ENCODE measurements around the gene EPB41. TPM values are rescaled to one million over a fixed set of nuclear protein-coding genes. Genes with fewer than 3 reads are reported as not detected.

EPB41 gene
- total and polyA plus RNA-seq, 7 donors: 13.2 to 35.1 (median 27.1) TPM

GRCh38 chr1:28982198-28982597 lies 67.8 kb downstream of the EPB41 start:
- Histone ChIP-seq H3K4me1 (peaks cover 0 to 13% (median 9%) of the 10 kb centered on the region in 4 donors), H3K9me3 (no peaks in the 10 kb centered on the region), H3K4me3 (no peak overlapping the region), H3K27ac (no peak overlapping the region), H3K27me3 (no peaks in the 10 kb centered on the region), H3K36me3 (no peaks in the 10 kb centered on the region)
- no peak for DNase-seq
- TF ChIP-seq POLR2AphosphoS5 (IDR thresholded peaks at IDR 0.05) (no peak), EP300 (IDR thresholded peaks at IDR 0.05) (no peak), CTCF (IDR thresholded peaks at IDR 0.05) (no peak), POLR2A (IDR thresholded peaks at IDR 0.05) (no peak)
- 96 to 97% methylated on average over 6 of the region's 6 CpGs for WGBS, 2 donors
- intact Hi-C loops (cut with DNase I): loop anchor here (5.0 kb wide), 1 partner anchor 95 kb away; no protein-coding TSS in a partner anchor

GRCh38 chr1:28983091-28983490 lies 68.7 kb downstream of the EPB41 start:
- 91 to 95% methylated on average over 1 of the region's 1 CpG for WGBS, 2 donors
- no peak overlapping the region for H3K4me3 ChIP-seq
- no peak for DNase-seq
- intact Hi-C loops (cut with DNase I): loop anchor here (5.0 kb wide), 1 partner anchor 96 kb away; no protein-coding TSS in a partner anchor
- no peaks in the 10 kb centered on the region for H3K9me3 ChIP-seq
- H3K27me3 ChIP-seq: no peaks in the 10 kb centered on the region
- H3K27ac ChIP-seq: peak overlapping the region in 1 of 4 donors; percentile 34
- peaks cover 0 to 13% (median 9%) of the 10 kb centered on the region in 4 donors for H3K4me1 ChIP-seq
- TF ChIP-seq POLR2A (IDR thresholded peaks at IDR 0.05) (no peak), CTCF (IDR thresholded peaks at IDR 0.05) (no peak), EP300 (IDR thresholded peaks at IDR 0.05) (no peak), POLR2AphosphoS5 (IDR thresholded peaks at IDR 0.05) (no peak)
- no peaks in the 10 kb centered on the region for H3K36me3 ChIP-seq

DNA sequence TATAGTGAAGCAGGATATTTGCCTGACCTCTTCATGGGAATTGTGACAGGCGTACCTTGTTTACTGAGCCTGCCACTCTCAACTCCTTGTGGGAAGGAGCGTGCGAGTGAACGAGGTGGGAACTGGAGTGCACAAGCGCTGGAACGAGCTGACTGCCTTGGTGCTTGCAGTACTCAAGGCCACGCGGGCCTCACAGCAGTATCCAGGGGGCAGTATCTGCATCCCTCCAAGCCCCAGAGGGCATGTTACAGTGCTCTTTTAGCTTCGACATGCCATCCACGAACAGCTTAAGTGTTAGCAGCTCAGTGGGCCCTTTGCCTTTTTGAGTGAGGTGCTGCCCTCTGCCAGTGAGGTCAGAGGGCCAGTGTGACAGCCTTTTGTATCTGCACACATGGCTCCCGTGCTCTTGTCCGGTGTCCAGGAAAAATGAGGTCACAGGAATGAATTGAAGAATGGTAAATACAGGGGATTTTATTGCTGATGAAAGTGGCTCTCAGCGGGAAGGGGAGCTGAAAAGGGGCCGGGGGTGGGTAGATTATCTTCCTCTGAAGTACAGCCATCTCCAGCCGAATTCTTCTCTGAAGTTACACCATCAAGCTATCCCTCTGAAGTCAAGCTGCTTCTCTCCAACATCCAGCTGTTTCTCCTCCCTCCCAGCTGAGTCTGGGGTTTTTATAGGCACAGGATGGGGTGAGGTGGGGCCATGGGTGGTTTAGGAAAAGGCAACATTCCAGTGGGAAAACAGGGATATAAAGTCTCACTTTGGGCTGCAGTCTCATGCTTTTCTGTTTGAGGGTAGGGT lies 69.3 kb downstream of the EPB41 start:
- DNase-seq: peak; percentile 67
- no peaks in the 10 kb centered on the region for H3K36me3 ChIP-seq
- peak overlapping the region in 3 of 4 donors; percentile 34 to 53 (median 36) for H3K27ac ChIP-seq
- H3K27me3 ChIP-seq: no peaks in the 10 kb centered on the region
- WGBS, 2 donors: 95% methylated on average over 15 of the region's 15 CpGs
- intact Hi-C loops (cut with DNase I): loop anchor here (5.0 kb wide), 1 partner anchor 96 kb away; no protein-coding TSS in a partner anchor
- no peak overlapping the region for H3K4me3 ChIP-seq
- H3K4me1 ChIP-seq: peaks cover 0 to 13% (median 9%) of the 10 kb centered on the region in 4 donors
- no peaks in the 10 kb centered on the region for H3K9me3 ChIP-seq
- TF ChIP-seq POLR2A (IDR thresholded peaks at IDR 0.05): no peak
- peak in 1 of 4 donors; percentile 6 for TF ChIP-seq POLR2AphosphoS5 (IDR thresholded peaks at IDR 0.05)
- no peak for TF ChIP-seq CTCF (IDR thresholded peaks at IDR 0.05)
- TF ChIP-seq EP300 (IDR thresholded peaks at IDR 0.05): no peak

DNA sequence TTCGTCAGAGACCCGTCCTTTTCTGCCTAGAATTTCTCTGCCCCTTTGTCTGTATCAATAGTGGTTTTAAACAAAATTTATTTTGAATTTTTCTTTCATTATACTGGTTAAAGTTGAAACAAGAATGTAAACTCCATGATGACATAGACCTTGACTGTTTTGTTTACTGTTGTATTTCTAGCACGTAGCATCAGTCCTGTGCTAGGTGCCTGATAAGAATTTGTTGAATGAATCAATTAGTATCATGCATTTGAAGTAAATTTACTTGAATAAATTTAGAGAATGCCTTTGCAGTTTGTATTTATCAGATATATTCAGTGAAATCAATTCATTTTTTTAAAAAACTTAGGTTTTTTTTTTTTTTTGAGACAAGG lies 69.9 kb downstream of the EPB41 start:
- Histone ChIP-seq H3K9me3 (no peaks in the 10 kb centered on the region), H3K36me3 (no peaks in the 10 kb centered on the region), H3K4me3 (no peak overlapping the region), H3K27me3 (no peaks in the 10 kb centered on the region), H3K4me1 (peaks cover 0 to 13% (median 9%) of the 10 kb centered on the region in 4 donors), H3K27ac (peak overlapping the region in 2 of 4 donors; percentile 34 to 53)
- intact Hi-C loops (cut with DNase I): loop anchor here (5.0 kb wide), 1 partner anchor 97 kb away; no protein-coding TSS in a partner anchor
- no peak for TF ChIP-seq EP300 (IDR thresholded peaks at IDR 0.05)
- TF ChIP-seq POLR2A (IDR thresholded peaks at IDR 0.05): no peak
- TF ChIP-seq POLR2AphosphoS5 (IDR thresholded peaks at IDR 0.05): no peak
- TF ChIP-seq CTCF (IDR thresholded peaks at IDR 0.05): no peak
- 95 to 99% methylated on average over 3 of the region's 3 CpGs for WGBS, 2 donors
- DNase-seq: no peak

Measured in sigmoid colon (tissue), 7 donors.